Nephron (organoid): ENCODE data around the gene ASXL1.

Experiments used
- H3K27ac Mint-ChIP-seq, 3 experiments: 2 replicates each; pipeline ENCODE4 v1.8.0; 2020; ENCODE audit warnings: mixed read lengths in 3 of 3, mild to moderate bottlenecking in 2 of 3, moderate library complexity in 1 of 3
- H3K27me3 Mint-ChIP-seq: 2 replicates; pipeline ENCODE4 v1.8.0; 2021; ENCODE audit warnings: low read depth, mild to moderate bottlenecking, moderate library complexity, mixed read lengths
- H3K36me3 Mint-ChIP-seq: 2 replicates; pipeline ENCODE4 v1.8.0; 2020; ENCODE audit warnings: low read depth, mixed read lengths
- H3K4me1 Mint-ChIP-seq: 2 replicates; pipeline ENCODE4 v1.8.0; 2020; ENCODE audit warnings: mixed read lengths
- H3K4me3 Mint-ChIP-seq, 3 experiments: 2 replicates each; pipeline ENCODE4 v1.8.0; 2020; ENCODE audit warnings: mild to moderate bottlenecking in 3 of 3, mixed read lengths in 3 of 3, moderate library complexity in 2 of 3
- H3K9me3 Mint-ChIP-seq: 2 replicates; pipeline ENCODE4 v1.8.0; 2020; ENCODE audit warnings: mixed read lengths
- TF ChIP-seq, protein P1 (sequence below), 3 experiments: fragments of 200-600 bp; sonication (generic); IDR thresholded peaks; one replicate each; pipeline ENCODE4 v1.5.0; 2021; ENCODE audit warnings: antibody characterized with exemption in 3 of 3; ENCODE audit not compliant: unreplicated experiment in 3 of 3

ASXL1 gene

GRCh38 chr20:32484225-32484957 is 126.3 kb downstream of the ASXL1 start:
- H3K27me3 Mint-ChIP-seq, result peaks cover 4% of the 10 kb centered on the region
- peaks cover 9% of the 10 kb centered on the region for H3K36me3 Mint-ChIP-seq
- H3K9me3 Mint-ChIP-seq, result no peaks in the 10 kb centered on the region
- peaks cover 35% of the 10 kb centered on the region for H3K4me1 Mint-ChIP-seq
- H3K4me3 Mint-ChIP-seq, result peak overlapping the region; percentile 81 to 91 (median 90)
- TF ChIP-seq, protein P1, sequence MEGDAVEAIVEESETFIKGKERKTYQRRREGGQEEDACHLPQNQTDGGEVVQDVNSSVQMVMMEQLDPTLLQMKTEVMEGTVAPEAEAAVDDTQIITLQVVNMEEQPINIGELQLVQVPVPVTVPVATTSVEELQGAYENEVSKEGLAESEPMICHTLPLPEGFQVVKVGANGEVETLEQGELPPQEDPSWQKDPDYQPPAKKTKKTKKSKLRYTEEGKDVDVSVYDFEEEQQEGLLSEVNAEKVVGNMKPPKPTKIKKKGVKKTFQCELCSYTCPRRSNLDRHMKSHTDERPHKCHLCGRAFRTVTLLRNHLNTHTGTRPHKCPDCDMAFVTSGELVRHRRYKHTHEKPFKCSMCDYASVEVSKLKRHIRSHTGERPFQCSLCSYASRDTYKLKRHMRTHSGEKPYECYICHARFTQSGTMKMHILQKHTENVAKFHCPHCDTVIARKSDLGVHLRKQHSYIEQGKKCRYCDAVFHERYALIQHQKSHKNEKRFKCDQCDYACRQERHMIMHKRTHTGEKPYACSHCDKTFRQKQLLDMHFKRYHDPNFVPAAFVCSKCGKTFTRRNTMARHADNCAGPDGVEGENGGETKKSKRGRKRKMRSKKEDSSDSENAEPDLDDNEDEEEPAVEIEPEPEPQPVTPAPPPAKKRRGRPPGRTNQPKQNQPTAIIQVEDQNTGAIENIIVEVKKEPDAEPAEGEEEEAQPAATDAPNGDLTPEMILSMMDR (IDR thresholded peaks at IDR 0.05; ENCODE audit: unreplicated experiment in 3 of 3), result no peak
- H3K27ac Mint-ChIP-seq, result peak overlapping the region; percentile 96 to 98 (median 97)

GRCh38 chr20:32484958-32485769 is 127.0 kb downstream of the ASXL1 start:
- H3K36me3 Mint-ChIP-seq, result peaks cover 9% of the 10 kb centered on the region
- H3K4me3 Mint-ChIP-seq, result peak overlapping the region; percentile 81 to 91 (median 90)
- H3K27me3 Mint-ChIP-seq, result peaks cover 4% of the 10 kb centered on the region
- peak overlapping the region; percentile 96 to 98 (median 97) for H3K27ac Mint-ChIP-seq
- TF ChIP-seq, protein P1 (IDR thresholded peaks at IDR 0.05; ENCODE audit: unreplicated experiment in 3 of 3), result peak; percentile 82 to 87 (median 85)
- H3K4me1 Mint-ChIP-seq, result peaks cover 27% of the 10 kb centered on the region
- no peaks in the 10 kb centered on the region for H3K9me3 Mint-ChIP-seq

DNA sequence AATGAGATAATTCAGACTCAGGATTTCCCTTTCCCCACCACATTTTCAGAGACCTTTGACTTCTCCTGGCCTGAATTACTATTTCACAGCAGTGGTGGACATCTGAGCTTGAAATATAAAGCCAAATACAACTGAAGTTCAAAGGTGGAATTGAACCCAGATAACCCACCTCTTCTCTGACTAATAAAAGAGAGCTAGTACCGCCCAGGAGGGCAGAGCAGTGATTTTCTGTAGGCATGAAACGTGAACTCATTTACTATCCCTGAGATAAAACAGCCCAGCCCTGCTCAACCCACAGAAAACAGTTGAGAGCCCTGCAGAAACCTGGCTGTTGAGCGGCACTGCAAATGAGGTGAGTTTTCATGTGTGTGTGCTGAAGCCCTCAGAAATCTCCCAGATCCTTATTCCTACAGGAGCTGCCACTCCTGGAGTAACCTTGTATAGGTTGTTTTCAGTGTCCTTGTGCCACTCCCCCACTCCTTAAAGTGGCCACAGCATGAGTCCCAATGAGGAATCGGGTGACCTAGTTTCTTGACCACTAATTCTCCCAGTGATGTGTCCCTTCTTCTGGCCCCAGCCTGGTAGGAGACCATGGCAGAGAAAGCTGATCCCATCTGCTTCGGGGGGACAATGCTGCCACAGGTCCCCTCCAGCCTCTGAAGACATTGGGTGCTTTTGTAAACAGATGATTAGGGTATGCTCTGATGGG is 127.8 kb downstream of the ASXL1 start:
- H3K4me1 Mint-ChIP-seq, result peaks cover 20% of the 10 kb centered on the region
- H3K4me3 Mint-ChIP-seq, result peak overlapping the region; percentile 81 to 91 (median 90)
- peaks cover 9% of the 10 kb centered on the region for H3K36me3 Mint-ChIP-seq
- no peaks in the 10 kb centered on the region for H3K9me3 Mint-ChIP-seq
- H3K27me3 Mint-ChIP-seq, result peaks cover 4% of the 10 kb centered on the region
- H3K27ac Mint-ChIP-seq, result peak overlapping the region; percentile 48 to 97 (median 96)
- TF ChIP-seq, protein P1 (IDR thresholded peaks at IDR 0.05; ENCODE audit: unreplicated experiment in 3 of 3), result no peak

DNA sequence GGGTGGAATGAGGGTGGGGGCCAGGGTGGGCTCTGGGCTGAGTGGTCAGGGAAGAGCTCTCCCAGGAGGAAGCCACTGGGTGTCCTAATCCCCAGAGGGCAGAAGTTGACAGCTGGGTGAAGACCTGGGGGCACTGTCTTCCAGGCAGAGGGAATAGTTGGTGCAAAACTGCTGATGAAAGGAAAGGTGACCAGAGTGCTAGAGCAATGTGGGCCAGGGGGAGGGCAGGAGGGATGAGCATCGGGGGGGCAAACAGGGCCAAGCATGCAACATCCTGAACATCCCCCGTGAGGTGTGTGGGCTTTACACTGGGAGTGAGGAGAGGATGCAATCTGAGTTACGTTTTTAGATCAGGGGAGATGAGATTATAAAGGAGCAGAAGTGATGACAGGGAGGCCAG is 129.2 kb downstream of the ASXL1 start:
- no peak overlapping the region for H3K27ac Mint-ChIP-seq
- H3K36me3 Mint-ChIP-seq, result peaks cover 9% of the 10 kb centered on the region
- H3K27me3 Mint-ChIP-seq, result peaks cover 4% of the 10 kb centered on the region
- peaks cover 14% of the 10 kb centered on the region for H3K4me1 Mint-ChIP-seq
- no peaks in the 10 kb centered on the region for H3K9me3 Mint-ChIP-seq
- TF ChIP-seq, protein P1 (IDR thresholded peaks at IDR 0.05; ENCODE audit: unreplicated experiment in 3 of 3), result no peak
- no peak overlapping the region for H3K4me3 Mint-ChIP-seq

DNA sequence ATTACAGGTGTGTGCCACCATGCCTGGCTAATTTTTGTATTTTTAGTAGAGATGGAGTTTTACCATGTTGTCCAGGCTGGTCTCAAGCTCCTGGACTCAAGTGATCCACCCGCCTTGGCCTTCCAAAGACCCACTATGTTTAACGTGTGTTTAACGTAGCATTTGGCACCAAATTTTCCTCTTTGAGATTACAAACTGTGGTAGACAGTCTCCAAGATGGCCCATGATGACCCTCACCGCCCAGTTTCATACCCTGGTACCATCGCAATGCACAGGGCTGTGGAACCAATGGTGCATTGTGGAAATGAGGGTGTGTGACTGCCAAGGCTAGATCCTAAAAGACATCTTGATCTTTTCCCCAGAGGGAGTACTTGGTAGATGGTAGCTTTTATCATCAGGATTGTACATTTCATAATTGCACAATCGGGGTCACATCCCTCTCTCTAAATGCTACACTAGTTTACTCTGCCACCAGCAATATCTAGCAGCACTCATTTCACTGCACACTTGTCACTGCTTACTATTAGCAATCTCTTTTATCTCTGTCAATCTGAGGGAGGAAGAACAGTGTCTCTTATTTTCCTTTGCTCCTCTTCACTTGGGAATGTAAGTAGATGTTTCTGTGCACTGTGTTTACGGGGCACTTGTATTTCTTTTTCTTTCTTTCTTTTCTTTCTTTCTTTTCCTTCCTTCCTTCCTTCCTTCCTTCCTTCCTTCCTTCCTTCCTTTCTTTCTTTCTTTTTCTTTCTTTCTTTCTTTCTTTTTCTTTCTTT is 130.1 kb downstream of the ASXL1 start:
- Mint-ChIP-seq H3K9me3 (no peaks in the 10 kb centered on the region), H3K27me3 (peaks cover 4% of the 10 kb centered on the region), H3K27ac (no peak overlapping the region), H3K4me3 (no peak overlapping the region), H3K36me3 (peaks cover 9% of the 10 kb centered on the region), H3K4me1 (peaks cover 14% of the 10 kb centered on the region)
- TF ChIP-seq, protein P1 (IDR thresholded peaks at IDR 0.05; ENCODE audit: unreplicated experiment in 3 of 3), result no peak
